ENCODE results near the gene CHURC1.

DNA sequence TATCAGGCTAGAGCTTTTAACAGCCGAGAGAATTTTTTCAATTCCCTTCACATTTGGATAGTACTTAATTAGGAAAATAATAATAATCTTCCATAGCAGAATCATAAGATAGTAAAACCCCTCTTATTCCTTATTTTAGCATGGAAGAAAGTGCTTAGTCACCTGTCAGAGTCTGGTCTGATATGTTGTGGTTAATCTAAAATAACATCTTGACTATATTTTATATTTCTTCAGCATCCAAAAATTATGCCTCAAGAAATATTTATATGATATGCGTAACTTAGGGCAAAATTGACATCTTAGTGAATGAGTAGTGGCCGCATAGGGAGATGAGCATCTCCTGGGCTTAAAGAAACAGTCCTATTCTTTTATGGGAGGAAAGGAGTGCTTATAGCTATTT lies 12.8 kb downstream of the CHURC1 start:
- no peak for TF ChIP-seq CTCF (IDR thresholded peaks at IDR 0.05)
- no peak for TF ChIP-seq POLR2A (IDR thresholded peaks at IDR 0.05)
